Gastrocnemius medialis (tissue), 4 donors: ENCODE results near the gene UBAP2L.

ENCODE experiments used
- POLR2A ChIP-seq, 2 donors: fragments of 450-650 bp; IDR thresholded peaks; one replicate each; pipeline ENCODE4 v1.6.1; 2017; ENCODE audit warnings: antibody characterized with exemption in 2 of 2, mild to moderate bottlenecking in 2 of 2, moderate library complexity in 2 of 2
- TF ChIP-seq, protein P1 (sequence below), 5 experiments: fragments of 450-650 bp in 3 of 5; fragments of 200-600 bp in 2 of 5; sonication (generic) in 2 of 5; IDR thresholded peaks in 4 of 5; conservative IDR thresholded peaks in 1 of 5; 1 replicate in 4 of 5; 2 replicates in 1 of 5; pipeline ENCODE4 v1.5.1; 2016 to 2019; ENCODE audit warnings: antibody characterized with exemption in 5 of 5, mild to moderate bottlenecking in 3 of 5, moderate library complexity in 3 of 5

DNA sequence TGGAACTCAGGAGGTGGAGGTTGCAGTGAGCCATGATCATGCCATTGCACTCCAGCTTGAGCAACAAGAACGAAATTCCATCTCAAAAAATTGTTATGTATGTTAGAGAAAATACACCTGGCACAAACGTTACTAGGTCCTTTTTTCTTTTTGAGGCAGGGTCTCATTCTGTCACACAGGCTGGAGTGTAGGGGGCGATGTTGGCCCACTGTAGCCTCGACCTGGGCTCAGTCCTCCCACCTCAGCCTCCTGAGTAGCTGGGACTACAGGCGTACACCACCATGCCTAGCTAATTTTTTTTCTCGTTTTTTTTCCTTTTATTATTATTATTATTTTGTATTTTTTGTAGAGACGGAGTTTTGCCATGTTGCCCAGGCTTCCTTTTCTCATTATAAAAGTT, 56.0 kb downstream of the UBAP2L start:
- TF ChIP-seq, protein P1, sequence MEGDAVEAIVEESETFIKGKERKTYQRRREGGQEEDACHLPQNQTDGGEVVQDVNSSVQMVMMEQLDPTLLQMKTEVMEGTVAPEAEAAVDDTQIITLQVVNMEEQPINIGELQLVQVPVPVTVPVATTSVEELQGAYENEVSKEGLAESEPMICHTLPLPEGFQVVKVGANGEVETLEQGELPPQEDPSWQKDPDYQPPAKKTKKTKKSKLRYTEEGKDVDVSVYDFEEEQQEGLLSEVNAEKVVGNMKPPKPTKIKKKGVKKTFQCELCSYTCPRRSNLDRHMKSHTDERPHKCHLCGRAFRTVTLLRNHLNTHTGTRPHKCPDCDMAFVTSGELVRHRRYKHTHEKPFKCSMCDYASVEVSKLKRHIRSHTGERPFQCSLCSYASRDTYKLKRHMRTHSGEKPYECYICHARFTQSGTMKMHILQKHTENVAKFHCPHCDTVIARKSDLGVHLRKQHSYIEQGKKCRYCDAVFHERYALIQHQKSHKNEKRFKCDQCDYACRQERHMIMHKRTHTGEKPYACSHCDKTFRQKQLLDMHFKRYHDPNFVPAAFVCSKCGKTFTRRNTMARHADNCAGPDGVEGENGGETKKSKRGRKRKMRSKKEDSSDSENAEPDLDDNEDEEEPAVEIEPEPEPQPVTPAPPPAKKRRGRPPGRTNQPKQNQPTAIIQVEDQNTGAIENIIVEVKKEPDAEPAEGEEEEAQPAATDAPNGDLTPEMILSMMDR (IDR thresholded peaks at IDR 0.05 in 4 of 5, conservative IDR thresholded peaks at IDR 0.05 in 1 of 5) = no peak
- TF ChIP-seq POLR2A (IDR thresholded peaks at IDR 0.05) = no peak
